ENCODE measurements around the gene PXDN. TPM values are rescaled to one million over a fixed set of nuclear protein-coding genes. Genes with fewer than 3 reads are reported as not detected.

PXDN gene
- total and polyA plus RNA-seq, 8 donors, result 3.3 to 71.6 (median 28.0) TPM

DNA sequence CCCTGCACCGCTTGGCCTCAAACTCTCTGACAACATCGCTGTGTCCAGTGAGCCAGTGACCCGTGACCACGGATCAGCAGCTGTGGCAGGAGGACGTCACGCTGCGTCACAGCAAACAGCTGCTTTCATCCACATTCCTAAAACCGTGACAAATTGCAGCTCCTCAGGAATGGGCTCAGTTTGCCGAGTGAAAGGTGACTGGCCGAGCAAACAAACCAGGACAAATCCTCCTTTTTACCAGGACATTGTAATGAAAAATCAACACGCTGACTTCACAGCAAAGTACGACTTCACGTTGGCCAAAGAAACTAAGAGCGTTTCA, 57.6 kb downstream of the PXDN start:
- H3K9me3 ChIP-seq, result no peaks in the 10 kb centered on the region
- H3K27ac ChIP-seq, result no peak overlapping the region
- intact Hi-C loops (cut with DNase I; ENCODE audit: low total_unique reads), result no loop called here
- 37 to 63% (median 60%) methylated on average over 14 of the region's 14 CpGs for WGBS, 5 donors
- H3K4me3 ChIP-seq, result no peak overlapping the region
- no peaks in the 10 kb centered on the region for H3K27me3 ChIP-seq
- TF ChIP-seq EP300 (IDR thresholded peaks at IDR 0.05) (no peak), POLR2A (IDR thresholded peaks at IDR 0.05) (no peak), POLR2AphosphoS5 (IDR thresholded peaks at IDR 0.05) (no peak)
- TF ChIP-seq, protein P1, sequence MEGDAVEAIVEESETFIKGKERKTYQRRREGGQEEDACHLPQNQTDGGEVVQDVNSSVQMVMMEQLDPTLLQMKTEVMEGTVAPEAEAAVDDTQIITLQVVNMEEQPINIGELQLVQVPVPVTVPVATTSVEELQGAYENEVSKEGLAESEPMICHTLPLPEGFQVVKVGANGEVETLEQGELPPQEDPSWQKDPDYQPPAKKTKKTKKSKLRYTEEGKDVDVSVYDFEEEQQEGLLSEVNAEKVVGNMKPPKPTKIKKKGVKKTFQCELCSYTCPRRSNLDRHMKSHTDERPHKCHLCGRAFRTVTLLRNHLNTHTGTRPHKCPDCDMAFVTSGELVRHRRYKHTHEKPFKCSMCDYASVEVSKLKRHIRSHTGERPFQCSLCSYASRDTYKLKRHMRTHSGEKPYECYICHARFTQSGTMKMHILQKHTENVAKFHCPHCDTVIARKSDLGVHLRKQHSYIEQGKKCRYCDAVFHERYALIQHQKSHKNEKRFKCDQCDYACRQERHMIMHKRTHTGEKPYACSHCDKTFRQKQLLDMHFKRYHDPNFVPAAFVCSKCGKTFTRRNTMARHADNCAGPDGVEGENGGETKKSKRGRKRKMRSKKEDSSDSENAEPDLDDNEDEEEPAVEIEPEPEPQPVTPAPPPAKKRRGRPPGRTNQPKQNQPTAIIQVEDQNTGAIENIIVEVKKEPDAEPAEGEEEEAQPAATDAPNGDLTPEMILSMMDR (IDR thresholded peaks at IDR 0.05), result no peak
- DNase-seq, result peak in 1 of 2 donors; percentile 57
- peaks cover 0 to 32% (median 19%) of the 10 kb centered on the region in 4 donors for H3K36me3 ChIP-seq
- peaks cover 0 to 13% (median 0%) of the 10 kb centered on the region in 4 donors for H3K4me1 ChIP-seq

DNA sequence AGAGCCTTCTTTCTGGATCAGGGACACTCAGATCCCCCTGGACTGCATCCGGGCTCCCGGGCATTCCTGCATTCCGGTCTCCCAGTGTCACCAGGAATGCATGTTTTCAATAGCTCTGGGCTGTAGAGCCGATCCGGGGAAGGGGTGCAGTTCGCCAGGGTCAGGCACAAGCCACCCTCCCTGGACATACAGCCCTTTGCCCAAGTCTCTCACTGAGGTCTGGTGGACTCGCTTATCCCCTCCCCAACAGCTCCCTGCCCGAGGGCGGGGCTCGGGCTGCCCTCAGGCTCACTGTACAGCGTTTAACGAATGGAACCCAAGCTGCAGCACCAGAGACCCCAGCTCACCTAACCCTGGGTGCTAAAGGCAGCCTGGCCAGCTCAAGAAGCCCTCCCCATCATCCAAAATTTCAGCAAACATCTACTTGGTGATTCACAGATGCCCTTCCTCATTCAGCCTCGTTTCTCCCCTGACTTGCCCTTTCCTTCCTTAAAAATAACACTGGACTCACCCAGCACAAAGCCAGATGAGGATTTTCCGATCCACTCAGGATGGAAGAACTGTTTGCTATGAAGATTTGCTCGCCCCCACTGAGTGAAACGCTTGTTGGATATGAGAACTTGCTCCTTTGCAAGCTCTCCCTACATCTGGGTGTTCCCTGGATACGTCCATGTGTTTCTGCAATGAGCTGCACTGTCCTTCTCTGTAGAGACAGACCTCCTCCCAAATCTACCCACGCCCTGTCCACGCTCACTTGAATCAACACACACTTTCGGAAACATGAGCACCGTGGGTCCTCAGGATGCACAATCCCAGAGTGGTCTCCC, 58.1 kb downstream of the PXDN start:
- no peak overlapping the region for H3K27ac ChIP-seq
- TF ChIP-seq, protein P1 (IDR thresholded peaks at IDR 0.05), result no peak
- TF ChIP-seq POLR2A (IDR thresholded peaks at IDR 0.05), result no peak
- TF ChIP-seq POLR2AphosphoS5 (IDR thresholded peaks at IDR 0.05), result no peak
- no peaks in the 10 kb centered on the region for H3K27me3 ChIP-seq
- 56 to 74% (median 68%) methylated on average over 21 of the region's 21 CpGs for WGBS, 5 donors
- H3K4me3 ChIP-seq, result no peak overlapping the region
- H3K4me1 ChIP-seq, result peaks cover 0 to 13% (median 0%) of the 10 kb centered on the region in 4 donors
- intact Hi-C loops (cut with DNase I; ENCODE audit: low total_unique reads), result no loop called here
- no peak for DNase-seq
- H3K36me3 ChIP-seq, result peaks cover 0 to 37% (median 21%) of the 10 kb centered on the region in 4 donors
- no peaks in the 10 kb centered on the region for H3K9me3 ChIP-seq

DNA sequence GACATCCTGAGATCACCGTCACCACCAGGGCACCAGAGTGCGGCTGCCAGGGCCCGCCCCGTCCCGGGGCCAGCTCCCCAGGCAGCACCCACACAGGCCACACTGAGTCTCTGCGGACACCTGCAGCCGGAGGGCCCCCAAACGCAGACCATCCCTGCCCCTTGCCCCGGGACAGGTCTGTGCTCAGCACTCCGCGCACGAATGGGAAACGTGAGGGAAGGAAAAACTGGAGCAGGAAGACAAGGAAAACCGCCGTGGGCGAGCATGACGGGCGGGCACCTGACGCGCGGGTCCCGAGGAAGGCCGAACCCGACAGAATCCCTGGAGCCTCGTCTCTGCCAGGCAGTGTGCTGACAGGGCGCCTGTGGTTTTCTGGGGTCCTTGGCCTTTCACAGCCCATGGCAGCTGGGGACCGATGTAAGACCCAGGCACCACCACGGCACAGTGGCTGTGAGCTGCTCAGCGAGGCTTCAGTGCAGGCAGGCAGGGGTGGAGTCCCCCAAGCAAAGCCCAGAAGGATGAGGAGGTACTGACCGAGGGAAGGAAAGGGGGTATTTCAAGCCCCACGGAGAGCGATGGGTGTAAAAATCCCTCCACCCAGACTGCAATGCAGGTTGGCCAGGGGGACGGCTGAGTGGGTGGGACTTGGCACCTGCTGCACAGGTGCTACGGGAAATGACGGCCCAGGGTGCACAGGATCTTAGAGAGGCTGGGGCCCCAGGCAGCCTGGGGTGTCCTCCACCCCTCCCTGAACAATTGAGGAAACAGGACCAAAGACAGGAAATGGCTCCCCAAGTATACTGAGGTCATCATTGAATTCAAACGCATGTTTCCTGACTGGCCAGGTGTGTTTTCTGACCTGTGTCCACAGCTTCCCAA, 59.0 kb downstream of the PXDN start:
- no peak for DNase-seq
- 85 to 91% (median 91%) methylated on average over 34 to 36 of the region's 36 CpGs for WGBS, 5 donors
- H3K36me3 ChIP-seq, result peaks cover 0 to 43% (median 25%) of the 10 kb centered on the region in 4 donors
- H3K4me1 ChIP-seq, result peaks cover 0 to 13% (median 0%) of the 10 kb centered on the region in 4 donors
- no peak overlapping the region for H3K4me3 ChIP-seq
- no peaks in the 10 kb centered on the region for H3K27me3 ChIP-seq
- TF ChIP-seq POLR2AphosphoS5 (IDR thresholded peaks at IDR 0.05) (no peak), EP300 (IDR thresholded peaks at IDR 0.05) (no peak), POLR2A (IDR thresholded peaks at IDR 0.05) (no peak)
- TF ChIP-seq, protein P1 (IDR thresholded peaks at IDR 0.05), result no peak
- intact Hi-C loops (cut with DNase I; ENCODE audit: low total_unique reads), result no loop called here
- H3K27ac ChIP-seq, result no peak overlapping the region
- no peaks in the 10 kb centered on the region for H3K9me3 ChIP-seq

DNA sequence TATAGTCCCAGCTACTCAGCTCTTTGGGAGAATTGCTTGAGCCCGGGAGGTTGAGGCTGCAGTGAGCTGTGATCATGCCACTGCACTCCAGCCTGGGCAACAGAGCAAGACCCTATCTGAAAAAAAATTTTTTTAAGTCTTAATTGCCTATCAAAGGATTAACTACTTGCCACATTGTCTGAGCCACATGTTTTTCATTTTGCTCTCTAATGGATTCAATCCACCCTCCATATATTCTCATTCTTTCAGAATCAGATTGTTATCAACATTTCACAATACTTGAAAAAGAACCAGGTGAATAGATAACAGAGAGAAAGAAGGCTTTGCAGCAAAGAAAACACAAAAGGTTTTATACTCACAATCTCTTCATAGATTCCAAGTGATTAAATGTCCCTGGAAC, 61.0 kb downstream of the PXDN start:
- WGBS, 5 donors, result 83 to 93% (median 86%) methylated on average over 1 of the region's 1 CpG
- peaks cover 0 to 59% (median 39%) of the 10 kb centered on the region in 4 donors for H3K36me3 ChIP-seq
- no peak overlapping the region for H3K27ac ChIP-seq

More for the DNA sequence above, 61.0 kb downstream of the PXDN start:
- H3K27me3 ChIP-seq, result no peaks in the 10 kb centered on the region
- intact Hi-C loops (cut with DNase I; ENCODE audit: low total_unique reads), result no loop called here
- H3K4me1 ChIP-seq, result peaks cover 0 to 13% (median 0%) of the 10 kb centered on the region in 4 donors
- no peaks in the 10 kb centered on the region for H3K9me3 ChIP-seq
- TF ChIP-seq, protein P1 (IDR thresholded peaks at IDR 0.05), result no peak
- no peak for TF ChIP-seq POLR2AphosphoS5 (IDR thresholded peaks at IDR 0.05)
- no peak for TF ChIP-seq EP300 (IDR thresholded peaks at IDR 0.05)
- DNase-seq, result no peak
- no peak overlapping the region for H3K4me3 ChIP-seq

Data from stomach (tissue), 9 donors.